Neural cell (in vitro differentiated cells): ENCODE data around the gene MAPK8.

Source experiments
- EP300 ChIP-seq: fragments of 450-650 bp; conservative IDR thresholded peaks from 2 replicates; pipeline ENCODE4 v1.6.1; 2014; ENCODE audit warnings: antibody characterized with exemption, mild to moderate bottlenecking, moderate library complexity; ENCODE audit not compliant: poor library complexity, severe bottlenecking
- EZH2 ChIP-seq: fragments of 200-600, 300-800 bp; shearing (Covaris generic), sonication (generic); IDR thresholded peaks from 2 replicates; pipeline ENCODE4 v1.6.1; 2014; ENCODE audit warnings: antibody characterized with exemption, low read length, borderline replicate concordance, mild to moderate bottlenecking; ENCODE audit not compliant: insufficient read depth, poor library complexity, severe bottlenecking
- MXI1 ChIP-seq: fragments of 450-650 bp; conservative IDR thresholded peaks from 2 replicates; pipeline ENCODE4 v1.6.1; 2014; ENCODE audit warnings: antibody characterized with exemption, mild to moderate bottlenecking; ENCODE audit not compliant: poor library complexity, severe bottlenecking
- POLR2AphosphoS5 ChIP-seq: IDR thresholded peaks from 2 replicates; pipeline ENCODE4 v1.6.1; 2012
- RAD21 ChIP-seq: fragments of 450-650 bp; conservative IDR thresholded peaks from 2 replicates; pipeline ENCODE4 v1.6.1; 2014; ENCODE audit warnings: antibody characterized with exemption, mild to moderate bottlenecking, moderate library complexity
- SMC3 ChIP-seq: fragments of 450-650 bp; conservative IDR thresholded peaks from 2 replicates; pipeline ENCODE4 v1.6.1; 2014; ENCODE audit warnings: antibody characterized with exemption, mild to moderate bottlenecking, moderate library complexity; ENCODE audit not compliant: poor library complexity
- TAF1 ChIP-seq: IDR thresholded peaks from 2 replicates; pipeline ENCODE4 v1.6.1; 2012; ENCODE audit warnings: low read depth
- TF ChIP-seq, protein P1 (sequence below): fragments of 450-650 bp; IDR thresholded peaks from 2 replicates; pipeline ENCODE4 v1.5.1; 2014; ENCODE audit warnings: antibody characterized with exemption, mild to moderate bottlenecking, moderate library complexity; ENCODE audit not compliant: poor library complexity, severe bottlenecking
- TF ChIP-seq, protein P2 (sequence below): IDR thresholded peaks from 2 replicates; pipeline ENCODE4 v1.6.1; 2012; ENCODE audit warnings: borderline replicate concordance

DNA sequence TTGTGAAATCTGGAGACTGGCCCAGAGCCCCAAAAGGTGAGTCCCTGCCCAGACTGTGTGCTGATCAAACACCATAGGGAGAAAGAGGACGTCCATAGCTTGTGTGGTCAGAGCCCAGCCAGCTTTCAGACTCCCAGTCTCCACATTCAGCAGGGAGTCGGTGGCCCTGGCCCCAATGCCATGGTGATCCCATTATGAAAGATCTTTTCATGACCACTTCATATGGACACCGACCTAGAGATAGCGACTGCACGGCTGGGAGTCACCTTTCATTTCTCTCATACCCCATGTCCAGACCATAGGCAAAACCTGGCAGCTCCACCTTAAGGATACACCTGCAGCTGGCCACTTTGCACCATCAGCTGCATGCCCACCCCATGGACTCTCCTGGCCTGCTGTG lies 172.0 kb downstream of the MAPK8 start:
- TF ChIP-seq, protein P1, sequence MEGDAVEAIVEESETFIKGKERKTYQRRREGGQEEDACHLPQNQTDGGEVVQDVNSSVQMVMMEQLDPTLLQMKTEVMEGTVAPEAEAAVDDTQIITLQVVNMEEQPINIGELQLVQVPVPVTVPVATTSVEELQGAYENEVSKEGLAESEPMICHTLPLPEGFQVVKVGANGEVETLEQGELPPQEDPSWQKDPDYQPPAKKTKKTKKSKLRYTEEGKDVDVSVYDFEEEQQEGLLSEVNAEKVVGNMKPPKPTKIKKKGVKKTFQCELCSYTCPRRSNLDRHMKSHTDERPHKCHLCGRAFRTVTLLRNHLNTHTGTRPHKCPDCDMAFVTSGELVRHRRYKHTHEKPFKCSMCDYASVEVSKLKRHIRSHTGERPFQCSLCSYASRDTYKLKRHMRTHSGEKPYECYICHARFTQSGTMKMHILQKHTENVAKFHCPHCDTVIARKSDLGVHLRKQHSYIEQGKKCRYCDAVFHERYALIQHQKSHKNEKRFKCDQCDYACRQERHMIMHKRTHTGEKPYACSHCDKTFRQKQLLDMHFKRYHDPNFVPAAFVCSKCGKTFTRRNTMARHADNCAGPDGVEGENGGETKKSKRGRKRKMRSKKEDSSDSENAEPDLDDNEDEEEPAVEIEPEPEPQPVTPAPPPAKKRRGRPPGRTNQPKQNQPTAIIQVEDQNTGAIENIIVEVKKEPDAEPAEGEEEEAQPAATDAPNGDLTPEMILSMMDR = no peak
- TF ChIP-seq EP300 = no peak
- TF ChIP-seq EZH2 = no peak
- TF ChIP-seq POLR2AphosphoS5 = no peak
- TF ChIP-seq RAD21 = no peak
- TF ChIP-seq, protein P2, sequence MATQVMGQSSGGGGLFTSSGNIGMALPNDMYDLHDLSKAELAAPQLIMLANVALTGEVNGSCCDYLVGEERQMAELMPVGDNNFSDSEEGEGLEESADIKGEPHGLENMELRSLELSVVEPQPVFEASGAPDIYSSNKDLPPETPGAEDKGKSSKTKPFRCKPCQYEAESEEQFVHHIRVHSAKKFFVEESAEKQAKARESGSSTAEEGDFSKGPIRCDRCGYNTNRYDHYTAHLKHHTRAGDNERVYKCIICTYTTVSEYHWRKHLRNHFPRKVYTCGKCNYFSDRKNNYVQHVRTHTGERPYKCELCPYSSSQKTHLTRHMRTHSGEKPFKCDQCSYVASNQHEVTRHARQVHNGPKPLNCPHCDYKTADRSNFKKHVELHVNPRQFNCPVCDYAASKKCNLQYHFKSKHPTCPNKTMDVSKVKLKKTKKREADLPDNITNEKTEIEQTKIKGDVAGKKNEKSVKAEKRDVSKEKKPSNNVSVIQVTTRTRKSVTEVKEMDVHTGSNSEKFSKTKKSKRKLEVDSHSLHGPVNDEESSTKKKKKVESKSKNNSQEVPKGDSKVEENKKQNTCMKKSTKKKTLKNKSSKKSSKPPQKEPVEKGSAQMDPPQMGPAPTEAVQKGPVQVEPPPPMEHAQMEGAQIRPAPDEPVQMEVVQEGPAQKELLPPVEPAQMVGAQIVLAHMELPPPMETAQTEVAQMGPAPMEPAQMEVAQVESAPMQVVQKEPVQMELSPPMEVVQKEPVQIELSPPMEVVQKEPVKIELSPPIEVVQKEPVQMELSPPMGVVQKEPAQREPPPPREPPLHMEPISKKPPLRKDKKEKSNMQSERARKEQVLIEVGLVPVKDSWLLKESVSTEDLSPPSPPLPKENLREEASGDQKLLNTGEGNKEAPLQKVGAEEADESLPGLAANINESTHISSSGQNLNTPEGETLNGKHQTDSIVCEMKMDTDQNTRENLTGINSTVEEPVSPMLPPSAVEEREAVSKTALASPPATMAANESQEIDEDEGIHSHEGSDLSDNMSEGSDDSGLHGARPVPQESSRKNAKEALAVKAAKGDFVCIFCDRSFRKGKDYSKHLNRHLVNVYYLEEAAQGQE = no peak
- no peak for TF ChIP-seq MXI1
- TF ChIP-seq TAF1 = no peak
- TF ChIP-seq SMC3 = no peak
